HCT116 (cell line): ENCODE data around the gene GALNT7. TPM values are rescaled to one million over a fixed set of nuclear protein-coding genes. Genes with fewer than 3 reads are reported as not detected.

Source experiments
- ATAC-seq: fragments of 200-7000 bp; cut with Tn5 transposase; 2 replicates; pipeline ENCODE4 v1.9.1; 2020; ENCODE audit warnings: mild to moderate bottlenecking, moderate library complexity
- BruUV-seq: library from RNA; stranded (reverse); fragments of 400-500 nt; replicated peaks from 2 replicates; lab custom pipeline; 2021; lab: Mats Ljungman, UMichigan
- CTCF ChIA-PET: fragments of 300-600 bp; sonication (Branson Sonifier 250); formaldehyde crosslinking; loops from one replicate; lab custom pipeline; 2021; ENCODE audit warnings: antibody characterized with exemption; lab: Charles Lee
- POLR2A ChIA-PET: fragments of 300-600, 350-600 bp; sonication (Branson Sonifier 250); formaldehyde crosslinking; loops from one replicate; lab custom pipeline; 2021; ENCODE audit warnings: antibody characterized with exemption; lab: Charles Lee
- RAD21 ChIA-PET, 2 experiments: fragments of 300-600 bp; sonication (Branson Sonifier 250); formaldehyde crosslinking; loops; one replicate each; lab custom pipeline; 2023; ENCODE audit warnings: low total read pairs in 2 of 2; ENCODE audit not compliant: uncharacterized antibody in 2 of 2, unreplicated experiment in 2 of 2, low non-redundant PET in 1 of 2; lab: Charles Lee
- DNase-seq: peaks from one replicate; pipeline ENCODE4 v3.0.0-alpha.2; 2010; ENCODE audit warnings: low read depth, low spot score
- H2AFZ ChIP-seq: fragments of 200-600 bp; shearing (Covaris generic), sonication (generic); 2 replicates; pipeline ENCODE4 v1.6.1; 2017; ENCODE audit warnings: low read depth, mixed run types, mixed read lengths, antibody characterized with exemption, low read length; ENCODE audit not compliant: poor library complexity, severe bottlenecking
- H3K27ac ChIP-seq: 2 replicates; pipeline ENCODE4 v1.5.1; 2012; ENCODE audit warnings: low read depth, low read length
- H3K27me3 ChIP-seq: fragments of 200-600 bp; sonication (generic); 2 replicates; pipeline ENCODE4 v1.6.1; 2016; ENCODE audit warnings: mixed run types, low read length, mixed read lengths; ENCODE audit not compliant: insufficient read depth
- H3K36me3 ChIP-seq, 2 experiments: fragments of 200-500 bp in 1 of 2; fragments of 200-600 bp in 1 of 2; sonication (Bioruptor generic) in 1 of 2; sonication (generic) in 1 of 2; 2 replicates each; pipeline versions ENCODE4 v1.5.1 to v1.6.1; 2014 to 2016; ENCODE audit warnings: low read length in 2 of 2, inconsistent platforms in 1 of 2, mixed read lengths in 1 of 2, mixed run types in 1 of 2; ENCODE audit not compliant: insufficient read depth in 2 of 2, control insufficient read depth in 1 of 2
- H3K4me1 ChIP-seq, 2 experiments: fragments of 200-600 bp in 1 of 2; sonication (generic) in 1 of 2; 2 replicates each; pipeline versions ENCODE4 v1.5.1 to v1.6.1; 2012 to 2017; ENCODE audit warnings: low read length in 2 of 2, inconsistent platforms in 1 of 2, mild to moderate bottlenecking in 1 of 2, mixed read lengths in 1 of 2, mixed run types in 1 of 2, moderate library complexity in 1 of 2; ENCODE audit not compliant: insufficient read depth in 2 of 2, control insufficient read depth in 1 of 2
- H3K4me2 ChIP-seq: fragments of 200-600 bp; sonication (generic); 2 replicates; pipeline ENCODE4 v1.6.1; 2017; ENCODE audit warnings: mixed run types, low read length, mixed read lengths
- H3K4me3 ChIP-seq, 2 experiments: fragments of 200-600 bp in 1 of 2; sonication (generic) in 1 of 2; replicated peaks in 1 of 2; 2 replicates each; pipeline ENCODE4 v1.5.1; 2011 to 2016; ENCODE audit warnings: low read length in 2 of 2, control low read depth in 1 of 2, low read depth in 1 of 2, mild to moderate bottlenecking in 1 of 2, mixed read lengths in 1 of 2, mixed run types in 1 of 2
- H3K79me2 ChIP-seq: fragments of 200-600 bp; sonication (generic); 2 replicates; pipeline ENCODE4 v1.6.1; 2017; ENCODE audit warnings: mild to moderate bottlenecking, mixed run types, low read length, moderate library complexity, mixed read lengths; ENCODE audit not compliant: insufficient read depth
- H3K9ac ChIP-seq: fragments of 200-600 bp; sonication (generic); 2 replicates; pipeline ENCODE4 v1.6.1; 2016; ENCODE audit warnings: low read length, mixed read lengths
- H3K9me2 ChIP-seq: fragments of 200-600 bp; sonication (generic), shearing (Covaris generic); 2 replicates; pipeline ENCODE4 v1.6.1; 2017; ENCODE audit warnings: mixed run types, mild to moderate bottlenecking, moderate library complexity; ENCODE audit not compliant: insufficient read depth
- H3K9me3 ChIP-seq, 2 experiments: fragments of 200-500 bp in 1 of 2; fragments of 200-600 bp in 1 of 2; sonication (Bioruptor generic) in 1 of 2; sonication (generic) in 1 of 2; 2 replicates each; pipeline ENCODE4 v1.6.1; 2014 to 2017; ENCODE audit warnings: low read length in 2 of 2, mixed read lengths in 2 of 2, inconsistent platforms in 1 of 2, low read depth in 1 of 2, mild to moderate bottlenecking in 1 of 2, mixed run types in 1 of 2, moderate library complexity in 1 of 2; ENCODE audit not compliant: control insufficient read depth in 1 of 2, insufficient read depth in 1 of 2
- H4K20me1 ChIP-seq: fragments of 200-600 bp; sonication (generic), shearing (Covaris generic); 2 replicates; pipeline ENCODE4 v1.6.1; 2017; ENCODE audit warnings: mixed run types, mild to moderate bottlenecking, moderate library complexity; ENCODE audit not compliant: insufficient read depth
- CBX3 ChIP-seq: IDR thresholded peaks from 2 replicates; pipeline ENCODE4 v1.6.1; 2012; ENCODE audit warnings: low read depth
- CEBPB ChIP-seq: IDR thresholded peaks from 2 replicates; pipeline ENCODE4 v1.6.1; 2012; ENCODE audit warnings: low read depth
- EGR1 ChIP-seq: IDR thresholded peaks from 2 replicates; pipeline ENCODE4 v1.6.1; 2012; ENCODE audit warnings: low read depth
- ELF1 ChIP-seq: IDR thresholded peaks from 2 replicates; pipeline ENCODE4 v1.6.1; 2012; ENCODE audit warnings: low read depth, borderline replicate concordance
- EZH2 ChIP-seq: fragments of 200-600 bp; sonication (generic); IDR thresholded peaks from 2 replicates; pipeline ENCODE4 v1.6.1; 2017; ENCODE audit warnings: antibody characterized with exemption, mixed run types
- POLR2AphosphoS5 ChIP-seq: IDR thresholded peaks from 2 replicates; pipeline ENCODE4 v1.6.1; 2011; ENCODE audit warnings: mild to moderate bottlenecking, low read depth, low read length, moderate library complexity
- RAD21 ChIP-seq: IDR thresholded peaks from 2 replicates; pipeline ENCODE4 v1.6.1; 2012; ENCODE audit warnings: low read depth, mild to moderate bottlenecking
- SP1 ChIP-seq: IDR thresholded peaks from 2 replicates; pipeline ENCODE4 v1.6.1; 2012; ENCODE audit warnings: low read depth
- SRF ChIP-seq: IDR thresholded peaks from 2 replicates; pipeline ENCODE4 v1.6.1; 2012; ENCODE audit warnings: low read depth
- TCF7L2 ChIP-seq: IDR thresholded peaks from 2 replicates; pipeline ENCODE4 v1.7.0; 2011; ENCODE audit warnings: borderline replicate concordance, inconsistent platforms; ENCODE audit not compliant: insufficient read depth, insufficient read length; ENCODE audit errors: extremely low read depth
- YY1 ChIP-seq: IDR thresholded peaks from 2 replicates; pipeline ENCODE4 v1.6.1; 2011; ENCODE audit warnings: low read length, low read depth, moderate library complexity, mild to moderate bottlenecking; ENCODE audit not compliant: insufficient replicate concordance; ENCODE audit errors: extremely low read depth
- ZFX ChIP-seq: fragments of 450-650 bp; IDR thresholded peaks from 2 replicates; pipeline ENCODE4 v1.6.1; 2017
- ZNF274 ChIP-seq: fragments of 200-500 bp; sonication (Bioruptor generic); IDR thresholded peaks from 2 replicates; pipeline ENCODE4 v1.6.1; 2014; ENCODE audit warnings: mild to moderate bottlenecking, low read depth, low read length, inconsistent platforms
- intact Hi-C: fragments of 100-400 bp; cut with micrococcal nuclease; formaldehyde crosslinking; loops from 2 replicates; pipeline ENCODE4 v1.10.0; 2022
- total RNA-seq: library from RNA; stranded (reverse); gene quantifications from one replicate; pipeline ENCODE4 v1.2.1, GENCODE V29; 2021; ENCODE audit not compliant: unreplicated experiment
- TF ChIP-seq, protein P1 (sequence below), 3 experiments: fragments of 200-600 bp in 1 of 3; sonication (generic) in 1 of 3; IDR thresholded peaks in 2 of 3; conservative IDR thresholded peaks in 1 of 3; 2 replicates each; pipeline ENCODE4 v1.5.1; 2012 to 2017; ENCODE audit warnings: low read depth in 2 of 3, low read length in 2 of 3, antibody characterized with exemption in 1 of 3, borderline replicate concordance in 1 of 3, control low read depth in 1 of 3, mild to moderate bottlenecking in 1 of 3, mixed read lengths in 1 of 3, mixed run types in 1 of 3, moderate library complexity in 1 of 3; ENCODE audit not compliant: insufficient read depth in 1 of 3
- TF ChIP-seq, protein P2 (sequence below): IDR thresholded peaks from 2 replicates; pipeline ENCODE4 v1.6.1; 2012; ENCODE audit warnings: low read depth
- TF ChIP-seq, protein P3 (sequence below): IDR thresholded peaks from 2 replicates; pipeline ENCODE4 v1.6.1; 2012
- TF ChIP-seq, protein P4 (sequence below): IDR thresholded peaks from 2 replicates; pipeline ENCODE4 v1.6.1; 2011; ENCODE audit warnings: mild to moderate bottlenecking, low read length, moderate library complexity; ENCODE audit not compliant: insufficient replicate concordance; ENCODE audit errors: extremely low read depth

GALNT7 gene
- total RNA-seq, 1 experiment from 2014 or later: 21.3 TPM

DNA sequence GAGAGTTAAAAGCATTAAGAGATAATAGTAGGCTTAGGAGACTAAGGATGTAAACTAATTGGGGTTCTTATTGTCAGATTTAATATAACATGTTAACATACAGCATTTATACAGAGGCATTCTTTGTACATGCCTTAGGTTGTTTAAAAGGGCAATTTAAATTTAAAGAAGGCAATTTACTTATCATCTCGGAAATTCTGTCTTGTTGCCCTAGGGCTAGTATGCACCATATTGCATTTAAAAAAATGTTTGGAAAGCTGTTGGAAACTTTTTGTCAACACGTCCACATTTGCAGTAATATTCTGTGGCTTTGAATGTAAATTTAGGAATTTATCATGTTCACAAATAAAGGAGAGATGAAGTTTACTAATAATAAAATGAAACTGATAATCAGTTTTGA lies 25.5 kb downstream of the GALNT7 start:
- intact Hi-C loops: no loop called here
- H3K4me3 ChIP-seq: no peak overlapping the region
- H2AFZ ChIP-seq: no peak overlapping the region
- no peaks in the 10 kb centered on the region for H3K36me3 ChIP-seq
- H3K4me1 ChIP-seq: peaks cover 26 to 41% of the 10 kb centered on the region in 2 experiments
- no peak overlapping the region for H3K27ac ChIP-seq
- no peak overlapping the region for H3K4me2 ChIP-seq
- ATAC-seq: no peak
- CTCF ChIA-PET: interaction anchor here (0.6 kb wide), 1 partner anchor 16 kb away, joined by 3 read pairs; no protein-coding TSS in a partner anchor
- no TSS peak for BruUV-seq
- H3K79me2 ChIP-seq: peaks cover 63% of the 10 kb centered on the region
- no peaks in the 10 kb centered on the region for H3K27me3 ChIP-seq
- RAD21 ChIA-PET: no interaction called here
- H4K20me1 ChIP-seq: no peaks in the 10 kb centered on the region
- TF ChIP-seq POLR2AphosphoS5 (no peak), YY1 (no peak), SP1 (no peak), ZNF274 (no peak), TCF7L2 (no peak), EZH2 (no peak), SRF (no peak), RAD21 (no peak), CBX3 (no peak), CEBPB (no peak), EGR1 (no peak), ZFX (no peak), ELF1 (no peak)
- TF ChIP-seq, protein P1, sequence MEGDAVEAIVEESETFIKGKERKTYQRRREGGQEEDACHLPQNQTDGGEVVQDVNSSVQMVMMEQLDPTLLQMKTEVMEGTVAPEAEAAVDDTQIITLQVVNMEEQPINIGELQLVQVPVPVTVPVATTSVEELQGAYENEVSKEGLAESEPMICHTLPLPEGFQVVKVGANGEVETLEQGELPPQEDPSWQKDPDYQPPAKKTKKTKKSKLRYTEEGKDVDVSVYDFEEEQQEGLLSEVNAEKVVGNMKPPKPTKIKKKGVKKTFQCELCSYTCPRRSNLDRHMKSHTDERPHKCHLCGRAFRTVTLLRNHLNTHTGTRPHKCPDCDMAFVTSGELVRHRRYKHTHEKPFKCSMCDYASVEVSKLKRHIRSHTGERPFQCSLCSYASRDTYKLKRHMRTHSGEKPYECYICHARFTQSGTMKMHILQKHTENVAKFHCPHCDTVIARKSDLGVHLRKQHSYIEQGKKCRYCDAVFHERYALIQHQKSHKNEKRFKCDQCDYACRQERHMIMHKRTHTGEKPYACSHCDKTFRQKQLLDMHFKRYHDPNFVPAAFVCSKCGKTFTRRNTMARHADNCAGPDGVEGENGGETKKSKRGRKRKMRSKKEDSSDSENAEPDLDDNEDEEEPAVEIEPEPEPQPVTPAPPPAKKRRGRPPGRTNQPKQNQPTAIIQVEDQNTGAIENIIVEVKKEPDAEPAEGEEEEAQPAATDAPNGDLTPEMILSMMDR (IDR thresholded peaks at IDR 0.05 in 2 of 3, conservative IDR thresholded peaks at IDR 0.05 in 1 of 3; ENCODE audit: borderline replicate concordance in 1 of 3, insufficient read depth in 1 of 3, low read depth in 2 of 3, low read length in 2 of 3): no peak
- TF ChIP-seq, protein P2, sequence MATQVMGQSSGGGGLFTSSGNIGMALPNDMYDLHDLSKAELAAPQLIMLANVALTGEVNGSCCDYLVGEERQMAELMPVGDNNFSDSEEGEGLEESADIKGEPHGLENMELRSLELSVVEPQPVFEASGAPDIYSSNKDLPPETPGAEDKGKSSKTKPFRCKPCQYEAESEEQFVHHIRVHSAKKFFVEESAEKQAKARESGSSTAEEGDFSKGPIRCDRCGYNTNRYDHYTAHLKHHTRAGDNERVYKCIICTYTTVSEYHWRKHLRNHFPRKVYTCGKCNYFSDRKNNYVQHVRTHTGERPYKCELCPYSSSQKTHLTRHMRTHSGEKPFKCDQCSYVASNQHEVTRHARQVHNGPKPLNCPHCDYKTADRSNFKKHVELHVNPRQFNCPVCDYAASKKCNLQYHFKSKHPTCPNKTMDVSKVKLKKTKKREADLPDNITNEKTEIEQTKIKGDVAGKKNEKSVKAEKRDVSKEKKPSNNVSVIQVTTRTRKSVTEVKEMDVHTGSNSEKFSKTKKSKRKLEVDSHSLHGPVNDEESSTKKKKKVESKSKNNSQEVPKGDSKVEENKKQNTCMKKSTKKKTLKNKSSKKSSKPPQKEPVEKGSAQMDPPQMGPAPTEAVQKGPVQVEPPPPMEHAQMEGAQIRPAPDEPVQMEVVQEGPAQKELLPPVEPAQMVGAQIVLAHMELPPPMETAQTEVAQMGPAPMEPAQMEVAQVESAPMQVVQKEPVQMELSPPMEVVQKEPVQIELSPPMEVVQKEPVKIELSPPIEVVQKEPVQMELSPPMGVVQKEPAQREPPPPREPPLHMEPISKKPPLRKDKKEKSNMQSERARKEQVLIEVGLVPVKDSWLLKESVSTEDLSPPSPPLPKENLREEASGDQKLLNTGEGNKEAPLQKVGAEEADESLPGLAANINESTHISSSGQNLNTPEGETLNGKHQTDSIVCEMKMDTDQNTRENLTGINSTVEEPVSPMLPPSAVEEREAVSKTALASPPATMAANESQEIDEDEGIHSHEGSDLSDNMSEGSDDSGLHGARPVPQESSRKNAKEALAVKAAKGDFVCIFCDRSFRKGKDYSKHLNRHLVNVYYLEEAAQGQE: no peak
- TF ChIP-seq, protein P3, sequence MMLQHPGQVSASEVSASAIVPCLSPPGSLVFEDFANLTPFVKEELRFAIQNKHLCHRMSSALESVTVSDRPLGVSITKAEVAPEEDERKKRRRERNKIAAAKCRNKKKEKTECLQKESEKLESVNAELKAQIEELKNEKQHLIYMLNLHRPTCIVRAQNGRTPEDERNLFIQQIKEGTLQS: no peak
- TF ChIP-seq, protein P4, sequence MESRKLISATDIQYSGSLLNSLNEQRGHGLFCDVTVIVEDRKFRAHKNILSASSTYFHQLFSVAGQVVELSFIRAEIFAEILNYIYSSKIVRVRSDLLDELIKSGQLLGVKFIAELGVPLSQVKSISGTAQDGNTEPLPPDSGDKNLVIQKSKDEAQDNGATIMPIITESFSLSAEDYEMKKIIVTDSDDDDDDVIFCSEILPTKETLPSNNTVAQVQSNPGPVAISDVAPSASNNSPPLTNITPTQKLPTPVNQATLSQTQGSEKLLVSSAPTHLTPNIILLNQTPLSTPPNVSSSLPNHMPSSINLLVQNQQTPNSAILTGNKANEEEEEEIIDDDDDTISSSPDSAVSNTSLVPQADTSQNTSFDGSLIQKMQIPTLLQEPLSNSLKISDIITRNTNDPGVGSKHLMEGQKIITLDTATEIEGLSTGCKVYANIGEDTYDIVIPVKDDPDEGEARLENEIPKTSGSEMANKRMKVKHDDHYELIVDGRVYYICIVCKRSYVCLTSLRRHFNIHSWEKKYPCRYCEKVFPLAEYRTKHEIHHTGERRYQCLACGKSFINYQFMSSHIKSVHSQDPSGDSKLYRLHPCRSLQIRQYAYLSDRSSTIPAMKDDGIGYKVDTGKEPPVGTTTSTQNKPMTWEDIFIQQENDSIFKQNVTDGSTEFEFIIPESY: no peak
- DNase-seq: no peak
- no peaks in the 10 kb centered on the region for H3K9me3 ChIP-seq
- no peaks in the 10 kb centered on the region for H3K9me2 ChIP-seq
- no peak overlapping the region for H3K9ac ChIP-seq
- POLR2A ChIA-PET: no interaction called here
